Caco-2 (cell line): ENCODE results near the gene PPP1R37. TPM values are rescaled to one million over a fixed set of nuclear protein-coding genes. Genes with fewer than 3 reads are reported as not detected.

ENCODE experiments used
- BruUV-seq: library from RNA; stranded (reverse); fragments of 400-500 nt; replicated peaks from 2 replicates; lab custom pipeline; 2021; lab: Mats Ljungman, UMichigan
- CTCF ChIA-PET: fragments of 300-600 bp; sonication (Branson Sonifier 250); formaldehyde crosslinking; loops from one replicate; lab custom pipeline; 2022; ENCODE audit warnings: antibody characterized with exemption; lab: Charles Lee
- POLR2A ChIA-PET: fragments of 300-600 bp; sonication (Branson Sonifier 250); formaldehyde crosslinking; loops from one replicate; lab custom pipeline; 2022; ENCODE audit warnings: antibody characterized with exemption; lab: Charles Lee
- DNase-seq, 2 experiments: peaks; one replicate each; pipeline versions ENCODE4 v3.0.0 to v3.0.0-alpha.2; 2020 to 2022
- H3K27me3 ChIP-seq: replicated peaks from 2 replicates; pipeline ENCODE4 v1.6.0; 2011; ENCODE audit warnings: low read length; ENCODE audit not compliant: control insufficient read depth, insufficient read depth
- H3K36me3 ChIP-seq: 2 replicates; pipeline ENCODE4 v1.5.1; 2011; ENCODE audit warnings: low read length; ENCODE audit not compliant: control insufficient read depth, insufficient read depth
- H3K4me1 ChIP-seq: fragments of 250-450 bp; sonication (Bioruptor Pico); 2 replicates; pipeline ENCODE4 v1.5.1; 2020; ENCODE audit warnings: mild to moderate bottlenecking
- H3K4me3 ChIP-seq: 2 replicates; pipeline ENCODE4 v1.5.1; 2011; ENCODE audit warnings: low read depth, mild to moderate bottlenecking, control low read depth, low read length
- H3K9me3 ChIP-seq: fragments of 250-450 bp; sonication (Bioruptor Pico); 2 replicates; pipeline ENCODE4 v1.5.1; 2020; ENCODE audit warnings: mild to moderate bottlenecking, moderate library complexity
- H3K27ac Mint-ChIP-seq: one replicate; pipeline ENCODE4 v1.8.0; 2022; ENCODE audit warnings: mixed read lengths; ENCODE audit not compliant: unreplicated experiment
- H3K27me3 Mint-ChIP-seq: one replicate; pipeline ENCODE4 v1.8.0; 2022; ENCODE audit warnings: mixed read lengths; ENCODE audit not compliant: insufficient read depth, unreplicated experiment
- H3K36me3 Mint-ChIP-seq: one replicate; pipeline ENCODE4 v1.8.0; 2022; ENCODE audit warnings: mild to moderate bottlenecking, mixed read lengths; ENCODE audit not compliant: insufficient read depth, unreplicated experiment
- H3K4me1 Mint-ChIP-seq: one replicate; pipeline ENCODE4 v1.8.0; 2022; ENCODE audit warnings: low read depth, mixed read lengths; ENCODE audit not compliant: unreplicated experiment
- H3K4me3 Mint-ChIP-seq: one replicate; pipeline ENCODE4 v1.8.0; 2022; ENCODE audit warnings: mild to moderate bottlenecking, moderate library complexity, mixed read lengths; ENCODE audit not compliant: unreplicated experiment
- H3K9me3 Mint-ChIP-seq: one replicate; pipeline ENCODE4 v1.8.0; 2022; ENCODE audit warnings: mixed read lengths; ENCODE audit not compliant: unreplicated experiment
- CTCF ChIP-seq, 2 experiments: fragments of 200-600 bp in 1 of 2; IDR thresholded peaks; 1 replicate in 1 of 2; 2 replicates in 1 of 2; pipeline versions ENCODE4 v1.5.1 to v1.8.0; 2011 to 2022; ENCODE audit warnings: antibody characterized with exemption in 1 of 2, control low read depth in 1 of 2, inconsistent platforms in 1 of 2, low read depth in 1 of 2, low read length in 1 of 2, mild to moderate bottlenecking in 1 of 2, moderate library complexity in 1 of 2; ENCODE audit not compliant: insufficient read depth in 1 of 2, severe bottlenecking in 1 of 2, unreplicated experiment in 1 of 2
- intact Hi-C: fragments of 100-400 bp; cut with micrococcal nuclease; formaldehyde crosslinking; loops from one replicate; pipeline ENCODE4 v1.10.0; 2022; ENCODE audit not compliant: unreplicated experiment
- total RNA-seq: library from RNA; stranded (reverse); gene quantifications from 2 replicates; pipeline ENCODE4 v1.2.3, GENCODE V29; 2022

The PPP1R37 gene
- total RNA-seq, 1 experiment from 2014 or later: 42.1 TPM

GRCh38 chr19:45169602-45170001 is 76.6 kb downstream of the PPP1R37 start:
- TF ChIP-seq CTCF (IDR thresholded peaks at IDR 0.05; ENCODE audit: insufficient read depth in 1 of 2, low read depth in 1 of 2, low read length in 1 of 2, severe bottlenecking in 1 of 2, unreplicated experiment in 1 of 2): no peak
- no peaks in the 10 kb centered on the region for H3K9me3 Mint-ChIP-seq

GRCh38 chr19:45170146-45171106 is 77.4 kb downstream of the PPP1R37 start:
- no peaks in the 10 kb centered on the region for H3K9me3 Mint-ChIP-seq
- no peak for DNase-seq
- no peaks in the 10 kb centered on the region for H3K36me3 Mint-ChIP-seq
- no peak for TF ChIP-seq CTCF (IDR thresholded peaks at IDR 0.05; ENCODE audit: insufficient read depth in 1 of 2, low read depth in 1 of 2, low read length in 1 of 2, severe bottlenecking in 1 of 2, unreplicated experiment in 1 of 2)
- H3K4me1 Mint-ChIP-seq: peaks cover 6% of the 10 kb centered on the region
- Histone ChIP-seq H3K9me3 (no peaks in the 10 kb centered on the region), H3K36me3 (peaks cover 3% of the 10 kb centered on the region; the same call in 1 of the 2 replicates), H3K4me3 (no peak overlapping the region), H3K27me3 (no peaks in the 10 kb centered on the region), H3K4me1 (no peaks in the 10 kb centered on the region)
- no TSS peak for BruUV-seq
- no peak overlapping the region for H3K4me3 Mint-ChIP-seq
- intact Hi-C loops: no loop called here
- POLR2A ChIA-PET: no interaction called here
- CTCF ChIA-PET: interaction anchor here (1.1 kb wide), 1 partner anchor 10 kb away, joined by 3 read pairs; the partner anchor contains the start of gene NKPD1
- no peak overlapping the region for H3K27ac Mint-ChIP-seq
- no peaks in the 10 kb centered on the region for H3K27me3 Mint-ChIP-seq

More at GRCh38 chr19:45169602-45170001, 76.6 kb downstream of the PPP1R37 start:
- H3K36me3 ChIP-seq: peaks cover 3% of the 10 kb centered on the region; the same call in 1 of the 2 replicates
- intact Hi-C loops: no loop called here
- Mint-ChIP-seq H3K4me3 (no peak overlapping the region), H3K4me1 (peaks cover 6% of the 10 kb centered on the region), H3K27ac (no peak overlapping the region), H3K27me3 (no peaks in the 10 kb centered on the region), H3K36me3 (no peaks in the 10 kb centered on the region)
- H3K4me1 ChIP-seq: no peaks in the 10 kb centered on the region
- H3K4me3 ChIP-seq: no peak overlapping the region
- BruUV-seq: no TSS peak
- no peaks in the 10 kb centered on the region for H3K9me3 ChIP-seq
- POLR2A ChIA-PET: no interaction called here
- H3K27me3 ChIP-seq: no peaks in the 10 kb centered on the region
- no peak for DNase-seq
- CTCF ChIA-PET: interaction anchor here (1.1 kb wide), 1 partner anchor 9 kb away, joined by 3 read pairs; the partner anchor contains the start of gene NKPD1

- no peak for DNase-seq
- POLR2A ChIA-PET: no interaction called here
- Mint-ChIP-seq H3K4me3 (no peak overlapping the region), H3K9me3 (no peaks in the 10 kb centered on the region), H3K4me1 (peaks cover 6% of the 10 kb centered on the region), H3K36me3 (no peaks in the 10 kb centered on the region), H3K27me3 (no peaks in the 10 kb centered on the region), H3K27ac (no peak overlapping the region)
- TF ChIP-seq CTCF (IDR thresholded peaks at IDR 0.05; ENCODE audit: insufficient read depth in 1 of 2, low read depth in 1 of 2, low read length in 1 of 2, severe bottlenecking in 1 of 2, unreplicated experiment in 1 of 2): no peak
- peaks cover 3% of the 10 kb centered on the region; the same call in 1 of the 2 replicates for H3K36me3 ChIP-seq
- intact Hi-C loops: no loop called here
- no peak overlapping the region for H3K4me3 ChIP-seq
- CTCF ChIA-PET: no interaction called here
- no peaks in the 10 kb centered on the region for H3K27me3 ChIP-seq
- no peaks in the 10 kb centered on the region for H3K4me1 ChIP-seq
- no TSS peak for BruUV-seq
- no peaks in the 10 kb centered on the region for H3K9me3 ChIP-seq
These were observed 78.2 kb downstream of the PPP1R37 start for GRCh38 chr19:45171211-45171623.
